GM20431 (cell line): ENCODE results near the gene RBBP8NL.
"Not testable (repeated sequence)": the region's sequence is repeated elsewhere in the genome, so short reads cannot be mapped to it uniquely, and the experiment has no call there.

Experiments
- in situ Hi-C: fragments of 300-500 bp; cut with MseI, MboI; formaldehyde crosslinking; loops from one replicate; pipeline ENCODE4 v1.15.0; 2020; ENCODE audit warnings: low sequenced_read_pairs; ENCODE audit not compliant: unreplicated experiment

Gene RBBP8NL

GRCh38 chr20:62446888-62447869 is 19.8 kb upstream of the RBBP8NL start:
- in situ Hi-C loops: no loop called here

GRCh38 chr20:62446481-62446880 is 19.1 kb upstream of the RBBP8NL start:
- in situ Hi-C loops: no loop called here

DNA sequence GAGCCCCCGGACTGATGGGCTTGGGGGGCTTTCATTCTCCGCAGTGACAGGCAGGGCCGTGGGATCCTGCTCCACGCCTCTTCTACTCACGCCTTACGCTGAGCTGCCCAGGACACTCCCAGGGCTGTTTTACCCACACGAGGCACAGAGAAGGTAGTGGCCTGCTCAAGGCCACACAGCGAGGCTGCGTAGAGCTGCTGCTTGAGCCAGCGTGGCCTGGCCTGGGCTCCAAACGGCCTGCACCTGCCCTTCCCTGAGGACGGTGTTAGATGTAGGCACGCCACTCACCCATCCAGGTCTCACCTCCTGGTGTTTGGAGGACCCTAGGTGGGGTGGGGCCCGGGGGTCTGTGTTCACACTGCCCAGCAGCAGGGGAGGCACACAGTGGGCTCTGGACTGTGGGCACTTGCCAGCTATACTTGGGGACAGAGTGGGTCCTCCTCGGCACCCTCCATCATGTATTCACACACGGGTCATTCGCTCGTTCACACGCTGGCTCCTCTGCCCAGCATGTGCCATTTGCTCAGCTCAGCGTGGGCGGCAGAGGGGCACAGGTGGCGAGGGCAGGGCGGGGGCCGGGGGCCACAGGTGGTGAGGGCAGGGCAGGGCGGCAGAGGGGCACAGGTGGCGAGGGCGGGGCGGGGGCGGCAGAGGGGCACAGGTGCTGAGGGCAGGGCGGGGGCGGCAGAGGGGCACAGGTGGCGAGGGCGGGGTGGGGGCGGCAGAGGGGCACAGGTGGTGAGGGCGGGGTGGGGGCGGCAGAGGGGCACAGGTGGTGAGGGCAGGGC is 18.4 kb upstream of the RBBP8NL start:
- in situ Hi-C loops: no loop called here

- in situ Hi-C loops: no loop called here
Measured at GRCh38 chr20:62444286-62444685, 16.9 kb upstream of the RBBP8NL start.

- in situ Hi-C loops: no loop called here
Measured at GRCh38 chr20:62441987-62442539, 14.7 kb upstream of the RBBP8NL start.

DNA sequence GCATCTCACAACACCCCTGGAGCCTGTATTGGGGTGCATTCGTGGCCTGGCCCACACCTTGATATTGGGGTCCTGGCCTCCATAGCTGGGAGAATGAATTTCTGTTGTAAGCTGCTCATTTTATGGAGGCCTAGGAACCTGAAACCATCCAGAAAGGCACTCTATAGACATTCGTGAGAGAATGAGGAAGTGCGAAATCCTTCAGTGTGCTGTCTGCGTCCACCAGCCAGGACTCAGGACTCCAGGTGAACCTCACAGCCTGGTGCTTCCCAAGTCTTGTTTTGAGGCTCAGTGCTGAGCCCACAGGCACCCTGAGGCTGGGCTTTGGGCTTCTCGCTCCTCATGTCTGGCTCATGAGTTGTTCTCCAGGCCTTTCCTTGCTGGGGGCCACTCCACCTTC is 11.9 kb upstream of the RBBP8NL start:
- in situ Hi-C loops: no loop called here

- in situ Hi-C loops: no loop called here
Measured at GRCh38 chr20:62437927-62438326, 10.6 kb upstream of the RBBP8NL start.

- in situ Hi-C loops: no loop called here
Measured at GRCh38 chr20:62437496-62437895, 10.2 kb upstream of the RBBP8NL start.

GRCh38 chr20:62436692-62437091 is 9.4 kb upstream of the RBBP8NL start:
- in situ Hi-C loops: no loop called here

DNA sequence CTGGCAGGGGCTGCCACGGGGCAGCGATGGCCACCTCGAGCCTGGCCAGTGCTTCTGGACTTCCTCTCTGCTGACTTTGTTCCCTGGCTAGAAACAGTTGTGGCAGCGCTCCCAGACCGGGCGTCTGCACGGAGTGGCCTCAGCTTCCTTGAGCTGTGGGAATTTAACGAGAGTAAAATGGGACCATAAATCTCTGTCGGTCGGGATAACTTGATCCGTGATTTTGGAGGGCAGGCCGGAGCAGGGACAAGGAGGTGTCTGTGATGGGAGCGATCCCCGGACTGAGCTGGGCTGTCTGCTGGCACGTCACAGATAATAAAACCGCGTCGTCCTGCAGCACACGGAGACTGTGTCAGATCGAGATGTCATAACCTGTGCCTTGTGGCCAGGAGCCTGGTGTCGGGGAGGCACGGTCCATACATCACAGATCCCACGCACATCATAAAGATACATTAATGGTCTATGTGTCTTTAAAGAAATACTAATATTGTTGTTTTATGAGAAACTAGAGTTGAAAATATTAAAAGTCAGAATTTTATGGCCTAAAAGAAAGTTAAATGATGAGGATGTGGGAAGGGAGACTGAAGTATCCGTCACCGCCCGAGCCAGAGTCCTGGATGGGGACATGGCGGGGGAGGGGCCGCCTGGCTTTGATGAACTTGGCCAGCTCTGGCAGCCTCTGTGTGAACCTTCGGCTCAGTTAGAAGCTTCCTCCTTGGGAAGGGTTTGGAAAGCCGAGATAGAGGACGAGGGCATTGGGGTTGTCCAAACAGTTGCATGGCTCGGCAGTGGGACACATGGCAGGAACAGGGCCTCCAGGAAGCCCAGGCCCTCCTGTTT is 6.5 kb upstream of the RBBP8NL start:
- in situ Hi-C loops: no loop called here

DNA sequence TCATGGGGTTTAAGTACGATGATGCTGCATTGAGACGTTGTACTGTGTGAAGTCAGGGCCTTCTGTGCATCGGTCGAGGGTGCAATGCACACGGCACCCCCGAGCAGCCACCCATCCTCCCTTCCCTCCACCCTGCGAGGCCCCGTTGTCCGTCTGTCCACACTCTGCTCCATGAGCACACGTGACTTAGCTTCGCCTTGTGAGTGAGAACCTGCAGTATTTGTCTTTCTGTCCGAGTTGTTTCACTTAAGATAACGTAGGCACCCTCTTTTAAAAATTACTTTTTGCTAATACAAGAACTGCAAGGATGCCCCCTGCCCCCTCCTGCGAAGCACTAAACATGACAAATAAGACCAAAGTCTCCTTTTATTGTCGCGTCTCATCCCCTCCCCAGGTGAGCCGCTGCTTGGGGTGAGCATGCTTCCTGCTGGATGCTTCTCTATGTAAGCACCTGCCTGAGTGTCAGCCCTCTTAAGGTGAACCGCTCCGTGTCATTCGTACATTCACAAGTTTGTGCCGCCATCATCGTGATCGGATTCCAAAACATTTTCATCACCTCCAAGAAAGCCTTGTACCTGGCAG is 3.6 kb upstream of the RBBP8NL start:
- in situ Hi-C loops: no loop called here

- in situ Hi-C loops: no loop called here
Measured at GRCh38 chr20:62430311-62430853, 3.0 kb upstream of the RBBP8NL start.

DNA sequence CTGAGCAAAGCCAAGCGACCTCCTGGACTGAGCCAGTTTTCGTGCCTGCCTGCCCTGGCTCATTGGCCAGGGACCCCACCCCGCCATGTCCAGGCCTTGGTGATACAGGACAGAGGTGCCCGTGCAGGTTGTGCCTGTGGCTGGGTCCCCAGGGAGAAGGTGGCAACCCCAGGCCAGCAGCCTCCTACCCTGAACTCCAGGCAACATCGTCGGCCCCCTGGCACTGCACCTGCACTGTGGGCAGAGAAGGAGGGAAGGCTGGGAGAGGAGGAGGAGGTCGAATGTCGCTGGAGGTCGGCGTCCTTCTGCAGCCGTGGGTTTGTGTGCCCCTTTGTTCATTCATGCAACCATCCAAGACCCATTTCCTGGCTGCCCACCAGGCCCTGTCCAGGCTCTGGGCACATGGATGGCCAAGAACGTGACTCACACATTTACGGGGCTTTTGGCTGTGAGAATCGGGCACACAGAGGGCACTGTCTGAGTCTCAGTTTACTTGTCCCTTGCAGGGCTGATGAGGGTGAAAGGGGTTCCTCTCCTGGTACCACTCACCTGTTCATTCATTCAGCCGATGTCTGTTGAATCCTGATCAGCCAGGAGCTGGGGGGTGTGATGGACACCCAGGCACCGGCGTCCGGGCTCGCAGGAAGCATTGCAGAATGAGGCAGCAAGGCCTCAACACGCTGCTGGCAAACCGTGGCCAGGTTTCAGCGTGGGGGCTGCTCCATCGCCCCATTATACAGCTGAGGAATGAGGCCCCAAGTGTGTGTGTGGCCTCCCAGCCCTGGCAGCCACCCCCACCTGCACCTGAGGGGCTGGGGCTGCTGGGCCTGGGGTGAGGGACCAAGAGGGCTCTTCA is 2.3 kb upstream of the RBBP8NL start:
- in situ Hi-C loops: no loop called here

GRCh38 chr20:62428396-62429295 is 1.3 kb upstream of the RBBP8NL start:
- in situ Hi-C loops: no loop called here

DNA sequence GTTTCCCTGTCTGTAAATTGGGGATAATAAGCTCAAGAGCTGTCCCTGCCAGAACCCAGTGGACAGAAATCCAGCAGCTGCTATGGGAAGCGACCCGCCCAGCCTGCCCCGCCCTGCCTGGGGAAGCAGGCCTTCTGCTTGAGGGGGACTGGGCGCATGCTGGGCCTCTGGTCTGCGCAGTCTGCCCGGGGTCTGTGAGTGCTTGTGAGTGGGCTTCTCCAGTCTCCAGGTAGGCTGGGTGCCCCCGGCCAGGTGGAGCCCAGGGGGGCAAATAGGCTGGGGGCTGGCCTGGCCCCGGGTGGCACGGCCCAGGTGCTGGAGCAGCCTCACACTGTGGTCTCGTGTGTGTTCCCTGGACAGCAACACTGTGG is 648 bp upstream of the RBBP8NL start:
- in situ Hi-C loops: no loop called here

DNA sequence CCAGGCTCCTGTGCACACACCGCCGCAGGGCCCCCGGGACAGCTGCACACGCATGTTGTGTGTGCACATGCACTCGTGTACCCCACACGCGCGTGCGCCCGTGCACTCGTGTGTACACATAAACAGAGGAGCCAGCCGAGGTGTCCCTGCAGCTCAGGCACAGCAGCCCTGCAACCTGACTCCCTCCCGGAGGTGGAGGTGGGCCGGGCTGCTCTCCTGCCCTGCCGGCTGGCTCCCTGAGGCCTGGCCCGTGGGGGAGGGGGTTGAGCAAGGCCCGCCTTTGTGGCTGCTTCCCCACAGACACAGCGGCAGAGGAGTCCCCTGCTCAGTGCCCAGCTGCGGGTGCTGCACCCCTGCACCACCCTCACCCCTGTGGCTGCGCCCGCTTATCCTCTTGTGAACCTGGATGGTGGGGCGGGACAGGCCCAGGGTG is 624 bp downstream of the RBBP8NL start:
- in situ Hi-C loops: no loop called here

GRCh38 chr20:62426059-62426348 is 1.3 kb downstream of the RBBP8NL start:
- in situ Hi-C loops: not testable (repeated sequence)
